ENCODE data around the gene CHAT.

The CHAT gene

GRCh38 chr10:49612513-49613164 is 1.2 kb upstream of the CHAT start:
- DNase-seq: peak; percentile 28

GRCh38 chr10:49613165-49613881 is 514 bp upstream of the CHAT start:
- no peak for DNase-seq

- DNase-seq: no peak
Observed at GRCh38 chr10:49614242-49615198, 683 bp downstream of the CHAT start.

GRCh38 chr10:49615213-49615612 is 1.4 kb downstream of the CHAT start:
- DNase-seq: no peak

GRCh38 chr10:49615721-49616120 is 1.9 kb downstream of the CHAT start:
- no peak for DNase-seq

GRCh38 chr10:49616421-49617101 is 2.7 kb downstream of the CHAT start:
- DNase-seq: no peak

GRCh38 chr10:49617121-49618020 is 3.5 kb downstream of the CHAT start:
- DNase-seq: no peak

- no peak for DNase-seq
Observed at GRCh38 chr10:49618821-49619220, 5.0 kb downstream of the CHAT start.

GRCh38 chr10:49619613-49620012 is 5.8 kb downstream of the CHAT start:
- no peak for DNase-seq

GRCh38 chr10:49620286-49620810 is 6.5 kb downstream of the CHAT start:
- DNase-seq: no peak

- no peak for DNase-seq
Observed at GRCh38 chr10:49620841-49621378, 7.1 kb downstream of the CHAT start.

- no peak for DNase-seq
Observed at GRCh38 chr10:49621561-49621960, 7.7 kb downstream of the CHAT start.

- no peak for DNase-seq
Observed at GRCh38 chr10:49622426-49623425, 8.9 kb downstream of the CHAT start.

- DNase-seq: no peak
Observed at GRCh38 chr10:49624629-49625028, 10.8 kb downstream of the CHAT start.

GRCh38 chr10:49625411-49625810 is 11.6 kb downstream of the CHAT start:
- DNase-seq: no peak

- DNase-seq: no peak
Observed at GRCh38 chr10:49627038-49627437, 13.2 kb downstream of the CHAT start.

GRCh38 chr10:49627644-49628247 is 13.9 kb downstream of the CHAT start:
- no peak for DNase-seq

GRCh38 chr10:49628599-49628998 is 14.8 kb downstream of the CHAT start:
- no peak for DNase-seq

- no peak for DNase-seq
Observed at GRCh38 chr10:49629431-49629881, 15.6 kb downstream of the CHAT start.

Data from hematopoietic multipotent progenitor cell treated with erythropoietin and hydrocortisone succinate and interleukin-3 and kit ligand, for 6 days (in vitro differentiated cells).